DMS153 treated with DMSO at 0.1 percent for 48 hours (cell line): ENCODE results near the gene SGPL1.
"Not testable (repeated sequence)": the region's sequence is repeated elsewhere in the genome, so short reads cannot be mapped to it uniquely, and the experiment has no call there.

Experiments
- DNase-seq: peaks from one replicate; lab custom pipeline; 2025; ENCODE audit not compliant: unreplicated experiment; lab: John Stamatoyannopoulos, UW

SGPL1 gene

DNA sequence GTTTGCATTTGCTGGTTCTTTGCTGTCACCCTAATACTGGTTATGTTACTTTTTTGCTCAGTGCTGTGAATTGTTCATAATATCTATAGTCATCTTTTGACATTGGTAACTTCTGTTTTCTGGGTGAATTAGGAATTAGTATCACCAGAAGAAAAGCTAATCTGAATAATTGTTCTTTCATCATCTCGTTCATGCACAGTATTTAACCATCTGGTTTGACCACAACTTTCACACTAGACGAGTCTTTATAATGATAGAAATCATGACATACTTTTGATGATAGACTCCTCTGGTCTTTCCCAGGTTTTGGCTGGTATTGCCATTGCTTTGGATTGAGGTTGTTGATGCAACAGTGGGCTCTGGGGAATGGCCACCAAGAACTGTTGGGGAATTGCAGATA lies 25.1 kb downstream of the SGPL1 start:
- no peak for DNase-seq

DNA sequence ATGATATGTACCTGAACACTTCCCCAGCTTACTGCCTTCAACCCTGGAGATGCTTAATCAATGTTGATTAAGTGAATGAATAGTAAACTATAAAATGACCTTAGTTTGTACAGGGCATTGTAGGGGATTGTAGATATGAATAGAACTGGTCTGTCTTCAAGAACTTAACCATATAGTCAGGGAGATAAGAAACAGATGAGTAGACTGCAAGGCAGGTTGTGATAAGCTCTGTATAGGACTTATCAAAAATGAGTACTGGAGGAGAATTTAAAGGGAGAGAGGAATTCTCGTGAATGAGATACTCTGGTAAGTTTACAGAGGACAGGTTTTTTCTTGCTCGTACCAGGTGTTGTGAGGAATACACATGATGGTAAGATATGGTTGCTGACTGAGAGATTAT lies 27.6 kb downstream of the SGPL1 start:
- DNase-seq: no peak

GRCh38 chr10:70843776-70844489 lies 28.2 kb downstream of the SGPL1 start:
- peak; percentile 53 for DNase-seq

- no peak for DNase-seq
Measured at GRCh38 chr10:70845256-70845655, 29.5 kb downstream of the SGPL1 start.

DNA sequence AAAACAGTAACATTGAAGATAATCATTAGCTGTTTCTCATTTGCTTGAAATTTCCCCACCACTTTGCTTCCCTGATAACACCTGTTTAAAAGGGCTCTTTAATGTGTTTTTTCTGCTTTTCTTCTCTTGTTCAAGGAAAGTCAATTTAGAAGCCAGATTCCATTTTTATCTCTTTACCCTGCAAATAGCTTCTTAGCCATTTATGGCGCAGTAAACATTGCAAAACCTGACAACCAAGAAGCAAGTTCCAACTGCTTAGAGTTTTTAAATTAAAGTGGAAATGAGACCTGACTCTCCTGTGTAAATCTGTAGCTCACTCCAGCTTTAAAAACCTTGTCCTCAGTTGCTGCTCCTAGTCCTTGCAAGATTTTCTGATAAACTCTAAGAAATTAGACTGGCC lies 30.1 kb downstream of the SGPL1 start:
- no peak for DNase-seq

GRCh38 chr10:70846795-70847194 lies 31.0 kb downstream of the SGPL1 start:
- no peak for DNase-seq

GRCh38 chr10:70847659-70848360 lies 32.1 kb downstream of the SGPL1 start:
- DNase-seq: no peak

- no peak for DNase-seq
Measured at GRCh38 chr10:70849582-70850016, 33.9 kb downstream of the SGPL1 start.

GRCh38 chr10:70850097-70850496 lies 34.3 kb downstream of the SGPL1 start:
- DNase-seq: no peak

- no peak for DNase-seq
Measured at GRCh38 chr10:70851597-70852475, 36.1 kb downstream of the SGPL1 start.

DNA sequence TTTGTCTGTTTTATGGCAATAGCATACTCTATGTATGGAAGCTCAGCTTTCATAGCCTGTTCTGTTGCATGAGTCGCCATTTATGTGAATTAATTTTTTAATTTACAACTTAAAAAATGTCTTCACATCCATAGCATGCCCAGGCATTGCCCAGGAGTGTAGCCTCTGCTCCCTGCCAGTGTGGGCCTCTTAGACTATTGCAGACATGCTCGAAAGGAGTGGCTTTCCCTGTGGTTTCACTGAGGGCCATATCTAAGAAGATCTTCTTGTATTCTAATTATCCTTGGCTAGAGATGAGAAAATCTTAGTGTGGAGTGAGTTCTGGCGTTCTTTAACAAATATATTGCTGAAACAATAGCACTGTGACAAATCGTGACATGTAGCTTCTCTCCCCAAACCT lies 37.3 kb downstream of the SGPL1 start:
- no peak for DNase-seq

- no peak for DNase-seq
Measured at GRCh38 chr10:70853457-70853856, 37.7 kb downstream of the SGPL1 start.

- DNase-seq: no peak
Measured at GRCh38 chr10:70856454-70856853, 40.7 kb downstream of the SGPL1 start.

- DNase-seq: no peak
Measured at GRCh38 chr10:70858759-70859158, 43.0 kb downstream of the SGPL1 start.

DNA sequence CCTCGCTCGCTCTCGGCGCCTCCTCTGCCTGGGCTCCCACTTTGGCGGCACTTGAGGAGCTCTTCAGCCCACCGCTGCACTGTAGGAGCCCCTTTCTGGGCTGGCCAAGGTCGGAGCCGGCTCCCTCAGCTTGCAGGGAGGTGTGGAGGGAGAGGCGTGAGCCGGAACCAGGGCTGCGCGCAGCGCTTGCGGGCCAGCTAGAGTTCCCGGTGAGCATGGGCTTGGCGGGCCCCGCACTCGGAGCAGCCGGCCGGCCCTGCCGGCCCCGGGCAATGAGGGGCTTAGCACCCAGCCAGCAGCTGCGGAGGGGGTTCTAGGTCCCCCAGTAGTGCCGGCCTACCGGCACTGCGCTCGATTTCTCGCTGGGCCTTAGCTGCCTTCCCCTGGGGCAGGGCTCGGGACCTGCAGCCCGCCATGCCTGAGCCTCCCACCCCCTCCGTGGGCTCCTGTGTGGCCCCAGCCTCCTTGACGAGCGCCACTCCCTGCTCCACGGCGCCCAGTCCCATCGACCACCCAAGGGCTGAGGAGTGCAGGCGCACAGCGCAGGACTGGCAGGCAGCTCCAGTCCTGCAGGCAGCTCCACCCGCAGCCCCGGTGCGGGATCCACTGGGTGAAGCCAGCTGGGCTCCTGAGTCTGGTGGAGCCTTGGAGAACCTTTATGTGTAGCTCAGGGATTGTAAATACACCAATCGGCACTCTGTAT lies 45.9 kb downstream of the SGPL1 start:
- not testable (repeated sequence) for DNase-seq

DNA sequence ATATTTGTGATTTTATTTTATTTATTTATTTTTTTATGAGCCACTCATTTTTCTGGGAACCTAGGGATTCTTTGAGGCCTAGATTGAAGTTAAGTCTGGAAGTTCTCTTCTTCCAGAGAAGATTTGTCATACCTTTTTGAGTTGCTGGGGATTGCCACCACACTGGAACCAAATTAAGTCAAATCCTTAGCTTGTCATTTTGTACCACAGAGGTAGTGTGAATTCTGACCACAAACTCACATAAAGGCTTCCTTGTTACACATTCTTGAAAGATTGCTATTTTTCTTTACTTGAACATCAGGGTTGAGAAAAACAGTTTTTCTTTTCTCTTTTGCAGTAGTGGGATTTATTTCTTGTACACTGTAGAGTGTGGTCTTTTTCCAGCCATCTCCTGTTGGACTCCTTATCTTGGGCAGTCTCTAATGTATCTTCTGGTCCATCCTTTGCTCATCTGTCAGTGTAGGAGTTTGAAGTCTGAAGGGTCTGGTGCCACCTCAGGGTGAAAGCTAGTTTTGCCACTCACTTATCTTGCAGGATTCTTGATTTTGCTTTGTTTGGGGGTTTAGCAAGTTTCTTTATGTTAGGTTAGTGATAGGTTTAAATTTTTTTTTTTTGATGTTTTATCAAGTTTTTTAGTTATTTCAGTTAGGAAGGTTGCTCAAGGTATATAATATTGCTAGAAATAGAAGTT lies 47.9 kb downstream of the SGPL1 start:
- no peak for DNase-seq

DNA sequence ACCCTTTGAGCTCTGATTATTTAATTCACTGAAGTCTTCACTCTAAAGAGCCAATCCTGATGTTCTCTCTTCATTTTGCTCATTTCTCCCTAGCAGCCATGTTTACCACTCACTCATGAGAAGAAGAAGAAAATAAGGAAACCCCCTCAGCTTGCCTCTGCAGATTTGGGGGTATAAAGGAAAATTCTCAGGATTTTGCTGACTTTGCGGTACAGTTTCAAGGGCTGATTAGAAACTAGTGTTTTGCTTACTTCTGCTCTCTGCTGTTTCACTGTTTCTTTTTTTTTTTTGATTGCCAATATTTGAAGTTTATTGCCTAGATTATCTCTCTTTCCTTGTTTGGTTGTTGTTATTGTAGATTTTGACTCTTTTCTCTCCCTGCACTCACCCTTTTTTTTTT lies 49.2 kb downstream of the SGPL1 start:
- DNase-seq: no peak

- no peak for DNase-seq
Measured at GRCh38 chr10:70866424-70866823, 50.7 kb downstream of the SGPL1 start.

GRCh38 chr10:70872291-70872690 lies 56.5 kb downstream of the SGPL1 start:
- no peak for DNase-seq

DNA sequence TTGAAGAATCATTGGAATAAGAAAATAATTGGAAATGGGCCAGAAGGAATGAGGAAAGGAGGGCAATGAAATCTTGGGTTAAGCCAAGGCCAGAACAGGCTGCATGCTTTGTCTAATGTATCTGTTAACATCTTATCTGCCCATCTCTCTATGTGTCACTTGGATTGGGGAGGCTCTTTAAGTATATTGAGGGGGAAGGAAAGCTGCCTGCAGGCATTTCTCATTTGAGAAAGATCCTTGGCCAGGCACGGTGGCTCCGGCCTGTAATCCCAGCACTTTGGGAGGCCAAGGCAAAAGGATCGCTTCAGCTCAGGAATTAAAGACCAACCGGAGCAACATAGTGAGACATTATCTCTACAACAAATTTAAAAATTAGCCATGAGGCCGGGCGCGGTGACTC lies 58.3 kb downstream of the SGPL1 start:
- no peak for DNase-seq

GRCh38 chr10:70879207-70879606 lies 63.5 kb downstream of the SGPL1 start:
- no peak for DNase-seq
